Colonic mucosa (tissue), 4 donors: ENCODE measurements around the gene PDE7B. TPM values are rescaled to one million over a fixed set of nuclear protein-coding genes. Genes with fewer than 3 reads are reported as not detected.

Experiments used
- DNase-seq: peaks from one replicate; pipeline ENCODE4 v3.0.0-alpha.2; 2020
- H3K27ac ChIP-seq: fragments of 200-600 bp; one replicate; pipeline ENCODE4 v1.8.0; 2021
- H3K27me3 ChIP-seq: fragments of 200-600 bp; one replicate; pipeline ENCODE4 v1.8.0; 2021
- H3K36me3 ChIP-seq: fragments of 200-600 bp; one replicate; pipeline ENCODE4 v1.8.0; 2021
- H3K4me1 ChIP-seq: fragments of 200-600 bp; one replicate; pipeline ENCODE4 v1.8.0; 2021; ENCODE audit warnings: mild to moderate bottlenecking
- H3K4me3 ChIP-seq: fragments of 200-600 bp; one replicate; pipeline ENCODE4 v1.8.0; 2021
- H3K9ac ChIP-seq, 2 donors: one replicate each; pipeline ENCODE4 v1.7.0; 2013; ENCODE audit warnings: control low read depth in 2 of 2, low read depth in 2 of 2, low read length in 2 of 2
- H3K9me3 ChIP-seq: fragments of 200-600 bp; one replicate; pipeline ENCODE4 v1.8.0; 2021
- CTCF ChIP-seq: fragments of 200-600 bp; IDR thresholded peaks from one replicate; pipeline ENCODE4 v1.8.0; 2022; ENCODE audit warnings: antibody characterized with exemption, mild to moderate bottlenecking
- intact Hi-C: fragments of 100-400 bp; cut with DNase I; formaldehyde crosslinking; loops from one replicate; pipeline ENCODE4 v1.14.1; 2022
- total RNA-seq, 2 donors: library from RNA; stranded (reverse); fragmentation: NEBNext Ultra II Directional in 1 of 2; extraction: Animal tissue kit (Norgen Biotek cat#: 25700) in 1 of 2; gene quantifications; one replicate each; pipeline ENCODE4 v1.2.1, GENCODE V29; 2021
- donor health status: healthy.
- donor health status: DM: no; HTN: no; CAD: no.
- donor health status: DM: no; HTN: no; CAD: no.

Gene PDE7B
- total RNA-seq, 2 donors from 2014 or later, result 1.0 to 1.4 TPM

- Histone ChIP-seq H3K27ac (no peak overlapping the region), H3K9ac (no peak overlapping the region), H3K4me1 (no peaks in the 10 kb centered on the region), H3K36me3 (no peaks in the 10 kb centered on the region), H3K9me3 (no peaks in the 10 kb centered on the region), H3K4me3 (no peak overlapping the region), H3K27me3 (no peaks in the 10 kb centered on the region)
- intact Hi-C loops, result no loop called here
- no peak for TF ChIP-seq CTCF
- no peak for DNase-seq
Observed at GRCh38 chr6:135850882-135851281, 619 bp upstream of the PDE7B start.

GRCh38 chr6:135852746-135853145, 1.2 kb downstream of the PDE7B start:
- Histone ChIP-seq H3K36me3 (no peaks in the 10 kb centered on the region), H3K27ac (no peak overlapping the region), H3K9ac (no peak overlapping the region), H3K4me3 (peak overlapping the region; percentile 6), H3K4me1 (no peaks in the 10 kb centered on the region), H3K27me3 (no peaks in the 10 kb centered on the region), H3K9me3 (no peaks in the 10 kb centered on the region)
- no peak for DNase-seq
- TF ChIP-seq CTCF, result no peak
- intact Hi-C loops, result no loop called here

- H3K27ac ChIP-seq, result no peak overlapping the region
- H3K9me3 ChIP-seq, result no peaks in the 10 kb centered on the region
Observed at GRCh38 chr6:135853227-135853626, 1.7 kb downstream of the PDE7B start.

GRCh38 chr6:135853986-135854385, 2.5 kb downstream of the PDE7B start:
- no peak overlapping the region for H3K27ac ChIP-seq
- no peaks in the 10 kb centered on the region for H3K27me3 ChIP-seq
- DNase-seq, result no peak
- no peaks in the 10 kb centered on the region for H3K9me3 ChIP-seq
- no peaks in the 10 kb centered on the region for H3K4me1 ChIP-seq
- no peaks in the 10 kb centered on the region for H3K36me3 ChIP-seq
- intact Hi-C loops, result no loop called here
- H3K9ac ChIP-seq, result no peak overlapping the region
- TF ChIP-seq CTCF, result no peak
- no peak overlapping the region for H3K4me3 ChIP-seq

More at GRCh38 chr6:135853227-135853626, 1.7 kb downstream of the PDE7B start:
- H3K4me1 ChIP-seq, result no peaks in the 10 kb centered on the region
- H3K36me3 ChIP-seq, result no peaks in the 10 kb centered on the region
- H3K4me3 ChIP-seq, result peak overlapping the region; percentile 6
- DNase-seq, result no peak
- no peaks in the 10 kb centered on the region for H3K27me3 ChIP-seq
- no peak overlapping the region for H3K9ac ChIP-seq
- no peak for TF ChIP-seq CTCF
- intact Hi-C loops, result no loop called here

- H3K4me3 ChIP-seq, result no peak overlapping the region
- no peaks in the 10 kb centered on the region for H3K4me1 ChIP-seq
- H3K27me3 ChIP-seq, result no peaks in the 10 kb centered on the region
- no peak for TF ChIP-seq CTCF
- DNase-seq, result no peak
- no peak overlapping the region for H3K27ac ChIP-seq
- no peaks in the 10 kb centered on the region for H3K36me3 ChIP-seq
- intact Hi-C loops, result no loop called here
- H3K9me3 ChIP-seq, result no peaks in the 10 kb centered on the region
- H3K9ac ChIP-seq, result no peak overlapping the region
Observed at GRCh38 chr6:135854799-135855198, 3.3 kb downstream of the PDE7B start.

- Histone ChIP-seq H3K4me1 (no peaks in the 10 kb centered on the region), H3K9me3 (no peaks in the 10 kb centered on the region), H3K27ac (no peak overlapping the region), H3K4me3 (no peak overlapping the region), H3K9ac (no peak overlapping the region), H3K36me3 (no peaks in the 10 kb centered on the region), H3K27me3 (no peaks in the 10 kb centered on the region)
- TF ChIP-seq CTCF, result no peak
- intact Hi-C loops, result no loop called here
- no peak for DNase-seq
Observed at GRCh38 chr6:135858931-135859330, 7.4 kb downstream of the PDE7B start.
